Esophagus squamous epithelium (tissue), 4 donors: ENCODE data around the gene C5AR1.

Source experiments
- POLR2A ChIP-seq, 4 donors: fragments of 450-650 bp; IDR thresholded peaks; one replicate each; pipeline ENCODE4 v1.6.1; 2017; ENCODE audit warnings: antibody characterized with exemption in 4 of 4, mild to moderate bottlenecking in 4 of 4, moderate library complexity in 3 of 4
- TF ChIP-seq, protein P1 (sequence below), 6 experiments: fragments of 450-650 bp in 4 of 6; fragments of 200-600 bp in 2 of 6; sonication (generic) in 2 of 6; IDR thresholded peaks; one replicate each; pipeline ENCODE4 v1.5.1; 2016 to 2019; ENCODE audit warnings: antibody characterized with exemption in 6 of 6, mild to moderate bottlenecking in 4 of 6, moderate library complexity in 4 of 6

GRCh38 chr19:47313754-47314295, 4.2 kb downstream of the C5AR1 start:
- TF ChIP-seq, protein P1, sequence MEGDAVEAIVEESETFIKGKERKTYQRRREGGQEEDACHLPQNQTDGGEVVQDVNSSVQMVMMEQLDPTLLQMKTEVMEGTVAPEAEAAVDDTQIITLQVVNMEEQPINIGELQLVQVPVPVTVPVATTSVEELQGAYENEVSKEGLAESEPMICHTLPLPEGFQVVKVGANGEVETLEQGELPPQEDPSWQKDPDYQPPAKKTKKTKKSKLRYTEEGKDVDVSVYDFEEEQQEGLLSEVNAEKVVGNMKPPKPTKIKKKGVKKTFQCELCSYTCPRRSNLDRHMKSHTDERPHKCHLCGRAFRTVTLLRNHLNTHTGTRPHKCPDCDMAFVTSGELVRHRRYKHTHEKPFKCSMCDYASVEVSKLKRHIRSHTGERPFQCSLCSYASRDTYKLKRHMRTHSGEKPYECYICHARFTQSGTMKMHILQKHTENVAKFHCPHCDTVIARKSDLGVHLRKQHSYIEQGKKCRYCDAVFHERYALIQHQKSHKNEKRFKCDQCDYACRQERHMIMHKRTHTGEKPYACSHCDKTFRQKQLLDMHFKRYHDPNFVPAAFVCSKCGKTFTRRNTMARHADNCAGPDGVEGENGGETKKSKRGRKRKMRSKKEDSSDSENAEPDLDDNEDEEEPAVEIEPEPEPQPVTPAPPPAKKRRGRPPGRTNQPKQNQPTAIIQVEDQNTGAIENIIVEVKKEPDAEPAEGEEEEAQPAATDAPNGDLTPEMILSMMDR (IDR thresholded peaks at IDR 0.05), result no peak
- no peak for TF ChIP-seq POLR2A (IDR thresholded peaks at IDR 0.05)
